HG03520 (cell line): Measurements from ENCODE around the gene RPRM.
"Not testable (repeated sequence)": the region's sequence is repeated elsewhere in the genome, so short reads cannot be mapped to it uniquely, and the experiment has no call there.

Experiments used
- ATAC-seq: cut with Tn5 transposase; IDR thresholded peaks from one replicate; pipeline ENCODE4 v1.9.1; 2021; ENCODE audit warnings: mild to moderate bottlenecking, moderate library complexity; ENCODE audit not compliant: unreplicated experiment

The RPRM gene

DNA sequence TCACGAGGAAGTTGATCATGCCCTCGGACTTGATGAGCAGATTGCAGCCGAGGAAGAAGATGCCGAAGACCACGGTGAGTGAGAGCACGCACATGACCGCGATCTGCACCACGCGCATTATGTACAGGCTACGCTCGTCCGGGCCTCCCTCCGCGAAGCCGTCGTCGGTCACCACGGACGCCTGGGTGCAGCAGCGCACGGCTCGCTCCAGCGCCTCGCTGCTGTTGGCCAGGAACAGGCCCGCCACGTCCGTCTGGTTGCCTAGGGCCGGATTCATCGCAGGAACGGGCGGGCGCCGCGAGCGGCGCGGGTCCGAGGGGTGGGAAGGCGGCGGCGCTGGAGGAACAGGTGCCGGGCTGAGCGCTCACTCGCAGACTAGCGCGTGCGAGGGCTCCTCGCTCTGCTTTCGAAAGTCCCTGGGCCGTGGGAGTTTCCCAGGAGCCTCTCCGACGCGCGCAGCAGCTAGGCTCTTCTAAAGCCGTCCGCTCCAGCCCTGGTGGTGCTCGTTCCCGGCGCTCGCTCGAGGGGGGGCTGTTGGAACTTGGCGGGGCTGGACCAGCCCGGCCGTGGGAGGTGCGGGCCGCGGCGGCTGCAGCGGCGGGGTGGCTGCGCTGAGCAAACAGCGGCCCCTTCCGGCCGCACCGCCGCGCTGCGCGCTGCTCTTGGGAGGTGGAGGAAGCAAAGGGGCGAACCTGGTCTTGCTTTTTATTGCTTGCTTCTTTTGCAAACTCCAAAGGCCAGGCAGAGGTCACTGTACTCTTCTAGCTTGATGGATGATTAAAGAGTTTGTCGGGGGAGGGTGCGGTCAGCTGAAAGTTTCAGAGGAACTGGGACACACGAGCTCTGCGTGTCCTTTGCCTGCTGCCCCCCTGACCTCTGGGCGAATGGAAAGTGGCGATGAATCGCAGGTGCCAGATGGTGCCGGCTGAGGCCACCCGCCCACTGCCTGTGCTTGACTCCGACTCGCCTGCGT is at the start of gene RPRM:
Gene RPRM (minus strand): TSS at position 474 of the 973 bp plus-strand sequence. CDS start 197 bp downstream, at position 277.
- ATAC-seq, result peak; percentile 78

DNA sequence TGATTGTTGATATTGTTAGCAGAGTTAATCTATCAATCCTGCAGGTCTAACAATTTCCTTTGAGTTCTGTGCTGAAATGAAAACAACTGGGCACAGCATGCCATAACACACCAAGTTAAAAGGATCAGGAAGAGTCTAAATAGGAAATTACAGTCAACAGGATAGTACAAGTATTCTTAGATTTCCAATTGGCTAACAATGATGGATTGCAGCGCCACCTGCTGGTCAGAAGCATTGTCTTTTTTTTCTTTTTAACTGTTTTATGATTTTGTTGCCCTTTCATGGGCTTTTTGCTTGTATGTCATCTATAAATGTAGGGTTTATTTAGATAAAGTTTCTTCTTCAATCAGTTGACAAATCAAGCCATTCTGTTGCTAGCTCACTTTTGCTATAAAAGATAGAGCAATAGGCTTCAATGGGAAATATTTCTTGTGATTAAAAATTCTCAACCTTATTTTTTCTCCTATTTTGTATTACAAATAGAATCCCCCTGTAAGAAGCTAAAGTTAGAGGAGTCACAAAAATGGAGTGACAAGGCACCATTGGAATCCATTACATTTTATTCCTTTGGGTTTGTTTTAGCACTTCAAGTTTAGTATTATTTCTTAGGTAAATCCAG is 40.8 kb upstream of the RPRM start:
- ATAC-seq, result no peak

DNA sequence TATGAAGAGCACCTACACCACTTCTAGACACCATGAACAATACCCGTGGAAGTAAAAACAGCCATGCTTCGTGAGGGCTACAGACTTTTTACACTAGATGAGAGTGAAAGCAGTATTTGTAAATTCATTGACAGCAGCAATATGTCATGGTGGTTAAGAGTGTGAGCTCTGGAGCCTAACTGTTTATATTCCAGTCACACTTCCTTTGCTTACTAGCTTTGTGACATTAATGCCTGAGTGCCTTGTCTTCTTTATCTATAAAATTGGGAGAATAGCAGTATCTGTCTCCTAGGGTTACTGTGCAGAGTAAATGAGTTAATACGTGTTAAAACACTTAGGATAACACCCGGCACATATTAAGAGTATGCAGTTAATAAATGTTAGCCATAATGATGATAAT is 33.8 kb upstream of the RPRM start:
- ATAC-seq, result no peak

DNA sequence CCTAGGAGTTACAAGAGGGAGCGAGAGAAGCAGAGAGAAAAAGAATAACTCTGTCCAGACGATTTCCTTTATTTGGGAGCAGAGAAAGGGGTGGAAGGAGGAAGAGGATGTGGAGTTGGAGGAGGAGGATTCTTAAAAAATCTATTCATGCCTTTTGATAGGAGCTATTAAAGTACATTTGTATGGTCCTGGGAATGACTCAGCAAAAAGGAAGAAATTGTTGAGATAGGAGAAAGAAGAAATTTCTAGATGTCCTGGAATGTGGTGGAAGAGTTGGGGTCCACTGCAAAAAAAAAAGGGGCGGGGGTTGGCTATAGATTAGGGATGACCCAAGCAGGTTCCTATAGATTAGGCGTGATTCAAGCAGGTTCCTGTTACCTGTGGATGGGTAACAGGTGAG is 32.4 kb upstream of the RPRM start:
- no peak for ATAC-seq

DNA sequence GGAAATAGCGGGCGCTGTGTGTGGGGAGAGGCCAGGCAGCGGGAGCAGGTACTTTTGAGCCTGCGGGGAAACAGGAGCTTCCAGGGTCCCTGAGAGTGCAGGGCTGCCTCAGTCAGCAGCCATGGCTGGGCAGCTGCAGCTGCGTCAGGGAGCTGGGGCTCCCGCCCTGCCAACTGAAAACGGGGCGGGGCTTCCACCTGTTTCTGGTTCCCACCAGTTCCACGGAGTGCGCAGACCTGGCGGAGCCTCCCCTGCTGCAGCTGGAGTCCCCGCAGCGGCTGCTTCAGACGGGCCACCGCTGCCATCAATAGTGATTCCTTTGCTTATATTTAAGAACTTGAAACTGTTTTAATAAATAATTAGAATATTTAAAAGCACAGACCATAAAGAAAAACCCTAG is 30.6 kb upstream of the RPRM start:
- ATAC-seq, result no peak

DNA sequence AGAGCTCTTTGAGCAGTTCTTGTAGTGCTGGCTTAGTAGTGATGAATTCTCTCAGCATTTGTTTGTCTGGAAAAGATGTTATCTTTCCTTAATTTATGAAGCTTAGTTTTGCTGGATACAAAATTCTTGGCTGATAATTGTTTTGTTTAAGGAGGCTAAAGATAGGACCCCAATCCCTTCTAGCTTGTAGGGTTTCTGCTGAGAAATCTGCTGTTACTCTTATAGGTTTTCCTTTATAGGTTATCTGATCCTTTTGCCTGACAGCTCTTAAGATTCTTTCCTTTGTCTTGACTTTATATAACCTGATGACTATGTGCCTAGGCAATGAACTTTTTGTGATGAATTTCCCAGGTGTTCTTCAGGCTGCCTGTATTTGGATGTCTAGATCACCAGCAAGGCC is 27.9 kb upstream of the RPRM start:
- not testable (repeated sequence) for ATAC-seq

DNA sequence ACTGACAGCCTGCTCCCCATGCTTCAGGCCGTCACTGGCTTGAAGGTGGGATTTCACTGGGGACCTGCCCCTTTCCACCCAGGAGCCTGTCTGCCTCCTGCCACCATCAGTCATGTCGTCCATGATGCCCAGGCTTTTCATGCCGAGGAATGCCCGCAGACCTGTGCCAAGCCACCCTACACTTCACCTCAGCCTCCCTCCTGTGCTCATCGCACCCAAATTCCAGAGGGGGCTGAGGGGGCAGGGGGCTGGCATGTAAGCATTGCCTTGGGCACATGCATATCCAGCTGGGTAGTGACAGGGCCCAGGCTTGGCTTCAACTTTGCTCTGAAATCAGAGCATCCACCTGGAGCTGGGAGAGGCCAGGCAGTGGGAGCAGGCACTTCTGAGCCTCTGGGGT is 20.9 kb upstream of the RPRM start:
- ATAC-seq, result no peak

DNA sequence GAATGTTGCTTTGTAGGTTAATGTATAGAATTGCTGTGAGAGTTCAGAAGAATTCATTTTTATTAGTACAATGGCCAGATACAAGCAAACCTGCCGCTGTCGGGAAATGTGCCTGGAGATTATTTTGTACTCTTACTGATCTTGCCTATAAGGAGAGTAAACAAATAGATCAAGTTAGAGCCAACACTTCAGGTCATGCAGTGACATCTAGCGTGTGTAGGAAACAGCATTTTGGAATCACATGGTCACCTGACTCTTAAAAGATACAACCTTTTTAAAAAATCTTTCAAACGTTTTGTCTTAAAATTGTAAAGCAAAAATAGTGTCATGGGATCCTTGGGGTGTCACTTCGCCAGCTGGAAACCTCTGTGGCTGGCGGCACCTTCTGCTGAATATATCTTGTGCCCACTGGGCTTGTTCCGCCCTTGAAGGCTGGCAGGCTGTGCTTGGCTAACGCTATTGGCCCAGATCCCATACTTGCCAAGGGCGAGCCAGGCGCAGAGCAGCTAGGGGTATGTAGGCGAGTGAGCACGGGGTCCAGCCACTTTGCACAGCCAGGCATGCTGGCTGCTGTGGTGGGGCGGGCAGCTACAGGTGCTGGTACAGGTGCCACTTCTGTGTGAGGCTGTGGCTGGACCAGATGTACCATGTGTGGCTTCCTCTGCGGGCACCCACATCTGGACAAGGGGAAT is 19.5 kb upstream of the RPRM start:
- no peak for ATAC-seq

DNA sequence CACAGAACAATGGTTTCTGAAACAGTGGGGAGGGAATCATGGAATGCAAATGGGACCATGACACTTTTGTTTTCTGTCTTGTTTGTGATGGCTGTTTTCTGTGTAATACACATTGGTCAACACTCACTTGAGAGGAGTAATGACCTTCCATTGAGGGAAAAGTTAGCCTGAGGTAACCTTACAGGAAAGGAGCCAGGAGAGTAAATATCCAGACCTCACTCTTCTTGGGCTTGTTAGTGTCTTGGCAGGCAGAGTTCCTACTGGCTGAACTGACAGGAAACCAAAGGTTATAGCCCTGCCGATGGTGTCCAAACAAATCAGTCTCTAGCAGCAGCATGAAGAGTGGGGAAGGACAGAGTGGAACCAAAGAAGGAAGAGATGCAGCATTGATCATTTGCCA is 17.2 kb upstream of the RPRM start:
- no peak for ATAC-seq

DNA sequence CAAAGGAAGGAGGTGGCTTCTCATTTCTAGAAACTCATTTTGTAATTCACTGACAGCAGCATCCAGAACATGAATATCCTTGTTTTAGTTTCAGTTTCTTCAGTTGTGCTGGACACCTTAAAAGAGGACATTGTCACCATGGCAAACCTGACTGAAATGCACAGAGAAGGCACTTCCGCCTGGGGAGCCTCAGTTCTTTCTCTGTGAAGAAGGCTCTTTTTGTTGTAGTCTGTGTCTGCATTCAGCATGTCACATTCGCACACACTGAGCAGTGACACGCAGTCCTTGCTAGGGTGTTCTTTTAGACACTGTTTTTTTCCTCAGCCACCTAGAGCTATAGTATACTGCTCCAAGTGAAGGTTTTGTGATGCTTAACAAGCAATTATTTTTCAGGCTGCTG is 9.5 kb upstream of the RPRM start:
- no peak for ATAC-seq

DNA sequence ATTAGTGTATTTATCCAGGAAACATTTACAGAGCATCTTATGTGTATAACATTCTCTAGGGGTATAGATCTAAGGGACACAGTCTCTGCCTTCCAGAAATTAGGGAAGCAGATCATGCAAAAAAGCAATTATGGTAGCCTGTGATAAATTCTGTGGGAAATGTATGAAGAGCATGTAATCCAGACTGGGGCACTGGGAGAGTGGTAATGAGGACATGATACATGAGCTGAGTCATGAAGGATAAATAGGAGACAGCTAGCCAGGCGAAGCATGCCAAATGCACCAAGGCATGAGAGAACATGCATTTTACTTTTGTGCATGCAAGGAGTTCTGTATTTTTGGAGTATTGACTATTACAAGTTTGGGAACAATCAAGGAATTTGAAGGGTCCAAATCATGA is 8.9 kb upstream of the RPRM start:
- no peak for ATAC-seq

DNA sequence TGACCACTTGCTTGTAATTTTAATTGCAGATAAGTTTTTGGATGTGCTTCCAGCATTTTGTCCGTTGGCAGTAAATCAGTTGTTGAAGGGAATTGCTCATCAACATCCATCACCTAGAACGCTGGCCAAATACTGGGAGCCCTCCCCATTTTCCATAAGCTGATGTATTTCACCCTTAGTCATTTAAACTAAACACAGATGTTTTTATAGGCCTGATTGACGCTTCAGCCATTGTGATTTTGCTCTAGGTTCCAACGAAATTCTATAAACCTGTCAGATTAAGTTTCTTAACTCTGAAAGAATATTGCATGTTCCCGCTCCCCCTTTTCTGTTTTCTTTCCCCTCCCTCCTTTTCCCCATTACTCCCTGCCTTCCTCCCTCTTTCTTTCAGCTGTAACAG is 1.0 kb upstream of the RPRM start:
- ATAC-seq, result no peak

DNA sequence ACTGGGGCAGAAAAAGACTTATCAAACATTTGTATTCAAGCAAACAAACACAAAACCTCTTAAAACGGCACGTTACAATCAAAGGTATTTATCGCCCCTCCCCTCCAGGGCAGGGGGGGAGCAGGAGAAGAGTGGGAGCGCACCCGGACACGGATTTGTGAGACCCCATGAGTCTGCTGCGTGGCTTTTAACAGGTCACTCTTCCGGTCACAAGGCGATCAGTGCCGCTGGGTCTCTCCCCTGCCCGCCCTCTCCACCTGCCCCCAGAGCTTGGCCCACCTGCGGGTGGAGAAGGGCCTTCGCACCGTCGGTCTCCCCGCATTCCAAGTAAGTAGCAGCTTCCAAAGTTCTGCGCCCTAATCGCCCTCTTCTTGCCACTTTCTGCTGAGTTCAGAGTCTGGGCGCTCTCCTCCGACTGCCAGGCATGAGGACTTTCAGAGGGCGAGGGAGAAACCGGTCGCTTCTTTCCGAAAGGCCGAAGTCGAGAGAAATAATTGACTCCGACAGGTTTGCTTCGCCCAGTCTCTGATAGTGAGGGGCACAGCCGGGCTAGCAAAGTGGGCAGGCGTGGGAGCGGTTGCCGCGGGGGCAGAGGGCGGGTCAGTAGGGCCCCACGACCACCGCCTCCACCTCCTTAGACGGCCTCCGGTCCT is 800 bp downstream of the RPRM start:
- no peak for ATAC-seq

DNA sequence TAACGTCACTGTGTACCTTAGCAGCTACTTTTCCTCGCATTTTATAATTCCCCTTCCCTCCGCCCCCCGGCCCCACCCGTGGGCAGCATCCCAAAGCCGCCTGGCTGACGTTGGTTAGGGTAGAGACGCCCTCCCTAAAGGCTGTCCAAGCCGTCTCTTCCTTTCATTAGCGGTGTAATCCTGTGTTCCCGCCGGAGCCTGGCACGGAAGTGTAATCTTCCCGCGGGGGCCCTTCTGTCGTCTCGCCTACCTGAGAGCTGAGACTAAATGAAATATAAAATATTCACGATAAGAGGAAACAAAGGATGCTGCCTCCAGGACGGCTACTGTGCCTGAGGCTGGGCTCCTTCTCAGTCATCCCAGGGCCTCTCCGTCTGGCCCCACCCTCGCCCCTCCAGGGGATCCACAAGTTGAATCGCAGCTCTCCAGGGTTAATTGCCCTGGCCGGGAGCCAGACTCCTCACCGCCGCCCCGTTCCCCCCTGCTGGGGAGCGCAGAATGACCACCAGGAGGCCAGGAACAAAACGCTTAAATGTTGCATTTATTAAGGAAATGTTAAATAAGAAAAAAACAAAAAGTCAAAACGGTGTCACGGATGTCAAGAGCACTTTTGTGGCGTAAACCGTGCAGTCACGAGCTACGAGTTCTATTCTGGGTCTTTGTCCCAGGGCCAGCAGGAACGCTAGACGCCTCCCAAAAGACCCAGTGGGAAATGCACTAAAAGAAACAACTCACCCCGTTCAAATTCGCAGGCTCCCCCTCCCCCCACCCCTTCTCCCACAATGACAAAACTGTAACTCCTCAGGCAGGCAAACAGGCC is 1.5 kb downstream of the RPRM start:
- ATAC-seq, result no peak

DNA sequence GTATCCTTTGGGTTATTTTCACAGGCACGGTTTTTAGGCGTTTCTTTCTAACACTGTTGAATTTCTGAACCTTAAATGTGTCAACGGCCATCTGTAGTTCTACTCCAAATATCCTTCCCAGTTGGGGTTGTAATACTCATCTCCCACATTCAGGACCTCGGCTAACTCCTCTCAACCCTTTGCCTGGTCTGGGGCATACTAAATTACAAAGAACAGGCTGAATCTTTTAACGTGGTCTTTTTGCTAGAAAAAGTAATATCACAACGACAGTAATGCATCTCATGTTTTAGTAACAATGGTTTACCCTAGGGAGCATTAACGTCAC is 2.1 kb downstream of the RPRM start:
- no peak for ATAC-seq

DNA sequence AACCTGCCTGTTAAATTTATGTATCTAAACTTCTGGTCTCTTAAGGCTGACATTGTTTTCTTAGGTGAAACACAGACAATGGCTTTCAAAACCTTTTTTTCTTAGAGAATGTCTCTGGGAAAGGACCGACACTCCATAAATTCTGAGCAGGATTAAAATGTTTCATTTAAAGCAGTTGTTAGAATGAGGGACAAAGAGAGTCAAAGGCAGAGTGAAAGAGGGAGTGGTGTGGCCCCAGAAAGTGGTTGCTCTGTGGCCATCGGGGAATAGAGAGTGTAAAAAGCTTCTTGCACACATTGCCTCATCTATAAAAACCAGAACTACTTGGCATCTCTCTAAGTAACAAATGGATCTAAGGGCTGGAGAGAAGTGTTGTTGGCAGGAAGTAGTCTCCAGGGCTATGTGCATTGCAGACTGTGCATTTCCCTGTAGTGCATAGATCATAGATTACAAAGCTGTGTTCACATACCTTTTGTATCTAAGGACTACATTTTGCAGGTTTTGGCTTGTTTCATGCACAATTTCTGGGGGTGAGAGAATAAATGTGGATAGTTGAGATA is 3.6 kb downstream of the RPRM start:
- ATAC-seq, result no peak

DNA sequence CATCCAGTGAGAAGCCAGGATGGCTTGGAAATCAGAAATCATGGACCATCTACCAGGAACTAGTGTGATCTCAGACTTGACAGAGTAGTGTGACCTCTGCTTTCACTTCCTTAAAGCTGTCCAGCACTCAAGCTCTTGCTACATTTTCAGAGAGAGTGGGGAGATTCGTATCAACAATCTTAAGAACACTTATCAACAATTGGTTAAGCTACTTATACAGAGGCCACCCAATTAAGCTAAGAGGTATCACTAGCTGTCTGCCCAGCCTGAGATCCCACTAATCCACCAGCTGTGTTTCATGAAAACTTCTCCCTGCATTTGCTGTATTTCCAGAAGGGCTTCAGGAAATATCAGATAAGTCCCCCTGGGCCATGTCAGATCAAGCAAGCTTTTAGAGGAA is 4.2 kb downstream of the RPRM start:
- ATAC-seq, result no peak

DNA sequence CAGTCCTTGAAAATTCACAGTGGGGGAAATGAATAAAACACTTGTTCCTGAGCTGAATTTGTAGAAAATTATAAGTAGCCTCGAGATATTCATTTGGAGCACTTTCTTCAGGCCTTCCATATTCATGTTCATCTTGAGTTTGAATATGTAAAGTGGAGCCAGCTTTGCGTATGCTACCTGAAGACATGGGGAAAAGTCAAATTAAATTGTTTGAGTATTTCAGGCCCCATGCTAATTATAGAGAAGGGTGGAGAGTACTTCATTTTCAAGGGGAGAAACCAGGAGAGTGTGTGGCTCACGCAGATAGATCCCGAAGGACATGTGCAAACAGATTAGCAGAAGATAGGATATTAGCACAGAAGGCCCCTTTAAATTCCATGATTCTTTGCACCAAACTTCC is 7.7 kb downstream of the RPRM start:
- ATAC-seq, result no peak

DNA sequence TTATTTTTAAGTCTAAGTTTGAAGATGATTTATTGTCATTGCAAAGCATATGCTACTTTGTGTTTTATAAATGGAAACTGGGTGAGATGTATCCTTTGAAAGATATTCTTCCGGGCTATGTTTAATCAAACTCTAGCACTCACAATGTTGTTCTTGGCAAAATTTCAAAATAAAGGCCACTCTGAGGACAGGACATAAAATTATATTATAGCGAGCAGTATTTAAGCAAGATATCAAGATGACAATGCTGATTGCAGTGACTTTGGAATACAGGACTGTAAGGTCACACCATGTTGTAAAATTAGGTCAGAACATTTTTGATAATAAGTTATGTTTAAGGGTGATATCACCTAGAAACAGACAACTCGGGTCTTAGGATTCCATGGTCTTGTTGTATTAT is 14.2 kb downstream of the RPRM start:
- ATAC-seq, result no peak

DNA sequence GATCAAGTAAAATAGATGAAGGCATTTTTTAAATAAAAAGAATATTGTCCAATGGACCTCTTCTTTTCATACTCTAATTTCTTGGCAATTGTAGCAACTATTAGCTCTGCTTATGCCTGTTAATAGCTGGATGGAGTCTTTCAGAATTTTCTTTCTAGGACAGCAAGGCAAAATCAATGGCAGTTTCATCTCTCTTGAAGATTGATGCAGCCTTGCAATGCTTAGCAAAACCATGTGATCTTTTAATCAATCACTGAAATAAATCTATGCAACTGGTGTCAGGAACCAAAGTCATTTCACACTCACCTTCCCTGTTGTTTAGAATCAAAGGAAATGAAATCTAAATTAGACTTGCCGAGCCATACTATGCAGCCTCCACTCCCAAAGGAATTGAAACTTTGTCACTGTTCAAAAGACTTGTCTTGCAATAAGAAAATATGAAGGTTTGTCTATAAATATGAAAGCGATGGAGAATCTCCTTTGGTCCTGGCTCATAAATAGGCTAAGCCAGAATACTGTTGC is 16.2 kb downstream of the RPRM start:
- no peak for ATAC-seq
